H1 (cell line): ENCODE measurements around the gene KANSL1L. TPM values are rescaled to one million over a fixed set of nuclear protein-coding genes. Genes with fewer than 3 reads are reported as not detected.

ENCODE experiments used
- CTCF ChIA-PET: fragments of 300-600 bp; sonication (Branson Sonifier 250); formaldehyde crosslinking; loops from one replicate; lab custom pipeline; 2021; ENCODE audit not compliant: partially characterized antibody; lab: Charles Lee
- POLR2A ChIA-PET: fragments of 300-600 bp; sonication (Branson Sonifier 250); formaldehyde crosslinking; loops from one replicate; lab custom pipeline; 2021; ENCODE audit warnings: inconsistent platforms; ENCODE audit not compliant: partially characterized antibody; lab: Charles Lee
- DNase-seq, 2 experiments: peaks; one replicate each; pipeline versions ENCODE4 v3.0.0 to v3.0.0-alpha.2; 2010 to 2022; ENCODE audit warnings: low spot score in 2 of 2, low read depth in 1 of 2, mixed read lengths in 1 of 2
- FAIRE-seq: peaks from 2 replicates; lab custom pipeline; 2011; peaks lifted over from hg19 to GRCh38; lab: Jason Lieb, UNC
- H2AFZ ChIP-seq: 2 replicates; pipeline ENCODE4 v1.8.1; 2012; ENCODE audit warnings: low read length, inconsistent platforms
- H2AK5ac ChIP-seq: 2 replicates; pipeline ENCODE4 v1.6.1; 2013; ENCODE audit warnings: low read depth, low read length
- H2BK120ac ChIP-seq: replicated peaks from 2 replicates; pipeline ENCODE3; 2013; ENCODE audit warnings: low read depth, low read length, inconsistent platforms
- H2BK12ac ChIP-seq: 2 replicates; pipeline ENCODE4 v1.6.1; 2013; ENCODE audit warnings: low read depth, low read length
- H2BK15ac ChIP-seq: 2 replicates; pipeline ENCODE4 v1.6.1; 2013; ENCODE audit warnings: low read length
- H2BK20ac ChIP-seq: 2 replicates; pipeline ENCODE4 v1.6.1; 2013; ENCODE audit warnings: low read length
- H2BK5ac ChIP-seq: 2 replicates; pipeline ENCODE4 v1.6.1; 2013; ENCODE audit warnings: low read depth, low read length
- H3K14ac ChIP-seq: 2 replicates; pipeline ENCODE4 v1.6.1; 2013; ENCODE audit warnings: inconsistent platforms; ENCODE audit not compliant: insufficient read length
- H3K18ac ChIP-seq: 2 replicates; pipeline ENCODE4 v1.6.1; 2013; ENCODE audit warnings: low read length; ENCODE audit errors: extremely low read depth
- H3K23ac ChIP-seq: 2 replicates; pipeline ENCODE4 v1.6.1; 2013; ENCODE audit warnings: inconsistent platforms; ENCODE audit not compliant: insufficient read length
- H3K23me2 ChIP-seq: 2 replicates; pipeline ENCODE4 v1.6.1; 2013; ENCODE audit warnings: low read depth, low read length
- H3K27ac ChIP-seq: 2 replicates; pipeline ENCODE4 v1.6.1; 2011; ENCODE audit warnings: low read depth, low read length, inconsistent platforms
- H3K27me3 ChIP-seq, 4 experiments: replicated peaks in 1 of 4; 1 replicate in 1 of 4; 2 replicates in 3 of 4; pipeline versions ENCODE4 v1.6.1 to v1.8.1; 2011 to 2013; ENCODE audit warnings: low read length in 3 of 4, mild to moderate bottlenecking in 3 of 4, inconsistent platforms in 2 of 4, mixed read lengths in 2 of 4, moderate library complexity in 1 of 4; ENCODE audit not compliant: control insufficient read depth in 3 of 4, insufficient read depth in 3 of 4; ENCODE audit errors: extremely low read depth in 1 of 4
- H3K36me3 ChIP-seq, 4 experiments: 2 replicates each; pipeline versions ENCODE4 v1.6.1 to v1.8.1; 2011 to 2013; ENCODE audit warnings: mild to moderate bottlenecking in 4 of 4, low read length in 3 of 4, moderate library complexity in 2 of 4, control low read depth in 1 of 4, inconsistent platforms in 1 of 4; ENCODE audit not compliant: insufficient read depth in 4 of 4, control insufficient read depth in 2 of 4
- H3K4ac ChIP-seq: replicated peaks from 2 replicates; pipeline ENCODE3; 2013; ENCODE audit warnings: low read length, low read depth, mixed read lengths, inconsistent platforms; ENCODE audit not compliant: insufficient read length
- H3K4me1 ChIP-seq, 4 experiments: replicated peaks in 1 of 4; 1 replicate in 1 of 4; 2 replicates in 3 of 4; pipeline versions ENCODE4 v1.6.1 to v1.8.1; 2011 to 2013; ENCODE audit warnings: low read length in 3 of 4, inconsistent platforms in 2 of 4, mixed read lengths in 1 of 4; ENCODE audit not compliant: insufficient read depth in 4 of 4, control insufficient read depth in 3 of 4
- H3K4me2 ChIP-seq, 2 experiments: 2 replicates each; pipeline versions ENCODE4 v1.6.1 to v1.8.1; 2011 to 2013; ENCODE audit warnings: low read depth in 2 of 2, low read length in 2 of 2, control low read depth in 1 of 2, inconsistent platforms in 1 of 2, mild to moderate bottlenecking in 1 of 2; ENCODE audit not compliant: insufficient read depth in 1 of 2
- H3K4me3 ChIP-seq, 4 experiments: fragments of 200-600, 300-600 bp in 1 of 4; sonication (generic), shearing (Covaris generic), sonication (Bioruptor Twin) in 1 of 4; 2 replicates each; pipeline versions ENCODE4 v1.5.1 to v1.8.1; 2011 to 2016; ENCODE audit warnings: low read length in 4 of 4, low read depth in 3 of 4, control low read depth in 2 of 4, inconsistent platforms in 2 of 4, mild to moderate bottlenecking in 2 of 4, mixed read lengths in 1 of 4, moderate library complexity in 1 of 4; ENCODE audit not compliant: insufficient read depth in 2 of 4; ENCODE audit errors: extremely low read depth in 1 of 4
- H3K56ac ChIP-seq: replicated peaks from 2 replicates; pipeline ENCODE3; 2013; ENCODE audit warnings: low read depth, mild to moderate bottlenecking, mixed read lengths, low read length, inconsistent platforms; ENCODE audit not compliant: insufficient read length
- H3K79me1 ChIP-seq: 2 replicates; pipeline ENCODE4 v1.6.1; 2013; ENCODE audit warnings: low read depth, low read length, control low read depth
- H3K79me2 ChIP-seq, 2 experiments: 2 replicates each; pipeline versions ENCODE4 v1.6.1 to v1.8.1; 2012 to 2013; ENCODE audit warnings: low read length in 2 of 2, mild to moderate bottlenecking in 2 of 2, inconsistent platforms in 1 of 2; ENCODE audit not compliant: insufficient read depth in 2 of 2, control insufficient read depth in 1 of 2
- H3K9ac ChIP-seq, 4 experiments: replicated peaks in 1 of 4; 1 replicate in 1 of 4; 2 replicates in 3 of 4; pipeline versions ENCODE4 v1.6.1 to v1.8.1; 2011 to 2013; ENCODE audit warnings: low read depth in 3 of 4, low read length in 3 of 4, control low read depth in 2 of 4, mild to moderate bottlenecking in 2 of 4, moderate library complexity in 2 of 4, inconsistent platforms in 1 of 4; ENCODE audit errors: extremely low read depth in 1 of 4
- H3K9me3 ChIP-seq, 2 experiments: 2 replicates each; pipeline versions ENCODE4 v1.6.1 to v1.8.1; 2012 to 2013; ENCODE audit warnings: mild to moderate bottlenecking in 2 of 2, moderate library complexity in 2 of 2, control low read depth in 1 of 2, inconsistent platforms in 1 of 2, low read depth in 1 of 2, low read length in 1 of 2, mixed read lengths in 1 of 2; ENCODE audit not compliant: insufficient read depth in 2 of 2
- H4K20me1 ChIP-seq, 2 experiments: replicated peaks in 1 of 2; 2 replicates each; pipeline versions ENCODE3 to v1.8.1; 2011 to 2013; ENCODE audit warnings: inconsistent platforms in 2 of 2, low read length in 2 of 2, mild to moderate bottlenecking in 1 of 2; ENCODE audit not compliant: insufficient read depth in 2 of 2, control insufficient read depth in 1 of 2
- H4K5ac ChIP-seq: 2 replicates; pipeline ENCODE4 v1.6.1; 2013; ENCODE audit warnings: low read length, low read depth, mixed read lengths, inconsistent platforms; ENCODE audit not compliant: insufficient read length
- H4K8ac ChIP-seq: 2 replicates; pipeline ENCODE4 v1.8.0; 2013; ENCODE audit warnings: mild to moderate bottlenecking, moderate library complexity, low read length, inconsistent platforms; ENCODE audit not compliant: insufficient read depth; ENCODE audit errors: extremely low read depth
- H4K91ac ChIP-seq: replicated peaks from 2 replicates; pipeline ENCODE3; 2013; ENCODE audit warnings: low read length, mixed read lengths, inconsistent platforms; ENCODE audit not compliant: insufficient read length
- ATF3 ChIP-seq: IDR thresholded peaks from 2 replicates; pipeline ENCODE4 v1.6.1; 2011; ENCODE audit warnings: low read depth, mild to moderate bottlenecking, low read length; ENCODE audit not compliant: insufficient read depth
- BACH1 ChIP-seq: IDR thresholded peaks from 2 replicates; pipeline ENCODE4 v1.6.1; 2012; ENCODE audit warnings: low read length, improper control_type of control experiment
- BRCA1 ChIP-seq: IDR thresholded peaks from 2 replicates; pipeline ENCODE4 v1.6.1; 2012; ENCODE audit warnings: low read depth, low read length, improper control_type of control experiment
- CBX5 ChIP-seq: fragments of 300-800, 300-1000 bp; sonication (generic); IDR thresholded peaks from 2 replicates; pipeline ENCODE4 v1.7.1; 2016; ENCODE audit warnings: antibody characterized with exemption, low read length, low read depth
- CEBPB ChIP-seq: IDR thresholded peaks from 2 replicates; pipeline ENCODE4 v1.6.1; 2012; ENCODE audit warnings: low read depth, low read length
- CHD2 ChIP-seq: IDR thresholded peaks from 2 replicates; pipeline ENCODE4 v1.6.1; 2012; ENCODE audit warnings: low read length, improper control_type of control experiment
- EP300 ChIP-seq, 2 experiments: IDR thresholded peaks; 1 replicate in 1 of 2; 2 replicates in 1 of 2; pipeline ENCODE4 v1.6.1; 2011 to 2012; ENCODE audit warnings: low read depth in 2 of 2, low read length in 2 of 2, mild to moderate bottlenecking in 2 of 2, borderline replicate concordance in 1 of 2, inconsistent platforms in 1 of 2, moderate library complexity in 1 of 2
- GTF2F1 ChIP-seq: IDR thresholded peaks from 2 replicates; pipeline ENCODE4 v1.6.1; 2012; ENCODE audit warnings: low read depth, low read length, improper control_type of control experiment, borderline replicate concordance
- HDAC6 ChIP-seq: IDR thresholded peaks from one replicate; pipeline ENCODE4 v1.7.1; 2012; ENCODE audit warnings: low read depth, mild to moderate bottlenecking, inconsistent platforms, low read length, moderate library complexity
- KDM4A ChIP-seq: IDR thresholded peaks from one replicate; pipeline ENCODE4 v1.7.1; 2012; ENCODE audit warnings: low read depth, mild to moderate bottlenecking, moderate library complexity, low read length, inconsistent platforms; ENCODE audit not compliant: severe bottlenecking
- MAX ChIP-seq: IDR thresholded peaks from 2 replicates; pipeline ENCODE4 v1.6.1; 2012; ENCODE audit warnings: inconsistent platforms
- NRF1 ChIP-seq: IDR thresholded peaks from 2 replicates; pipeline ENCODE4 v1.6.1; 2011; ENCODE audit warnings: mild to moderate bottlenecking, low read depth, low read length, improper control_type of control experiment
- POLR2AphosphoS5 ChIP-seq: IDR thresholded peaks from 2 replicates; pipeline ENCODE4 v1.6.1; 2011; ENCODE audit warnings: low read depth, low read length
- POU5F1 ChIP-seq: IDR thresholded peaks from 2 replicates; pipeline ENCODE4 v1.6.1; 2011; ENCODE audit warnings: low read depth, mild to moderate bottlenecking, low read length, moderate library complexity
- SIRT6 ChIP-seq: IDR thresholded peaks from one replicate; pipeline ENCODE4 v1.7.1; 2012; ENCODE audit warnings: low read length, inconsistent platforms
- TCF12 ChIP-seq: IDR thresholded peaks from 2 replicates; pipeline ENCODE4 v1.6.1; 2011; ENCODE audit warnings: low read depth, mild to moderate bottlenecking, low read length
- polyA plus RNA-seq, 7 experiments: library from polyadenylated mRNA; depleted of rRNA in 3 of 7; stranded (reverse) in 5 of 7; unstranded in 2 of 7; fragments of >200 nt in 5 of 7; fragments of 200-250 nt in 2 of 7; gene quantifications; 1 replicate in 5 of 7; 2 replicates in 1 of 7; 4 replicates in 1 of 7; pipeline versions ENCODE4 v1.2.1 to v1.2.3, GENCODE V29; 2011 to 2013; ENCODE audit warnings: missing spikeins in 2 of 7, mixed read lengths in 2 of 7
- total RNA-seq: library from RNA; stranded (reverse); fragmentation: NEBNext Ultra II Directional; extraction: Animal tissue kit (Norgen Biotek cat#: 25700); gene quantifications from 2 replicates; pipeline ENCODE4 v1.2.1, GENCODE V29; 2021

Gene KANSL1L
- total and polyA plus RNA-seq, 2 of the 8 experiments (the other 6 are each of a cell fraction or from before 2014, with no cell fraction given) = 5.4 to 17.2 TPM

GRCh38 chr2:210094787-210095186 is 76.4 kb downstream of the KANSL1L start:
- Histone ChIP-seq H4K5ac (no peak overlapping the region), H3K79me2 (no peaks in the 10 kb centered on the region), H3K4me2 (no peak overlapping the region), H3K14ac (no peak overlapping the region), H3K27ac (no peak overlapping the region), H3K4ac (no peak overlapping the region), H2AFZ (no peak overlapping the region), H3K18ac (no peak overlapping the region), H4K91ac (no peak overlapping the region), H3K56ac (no peak overlapping the region), H3K9ac (no peak overlapping the region), H3K36me3 (no peaks in the 10 kb centered on the region), H2BK12ac (no peak overlapping the region), H2BK5ac (no peak overlapping the region), H2BK15ac (no peak overlapping the region), H2BK120ac (no peak overlapping the region), H3K79me1 (no peaks in the 10 kb centered on the region), H3K4me1 (no peaks in the 10 kb centered on the region), H4K8ac (no peak overlapping the region), H3K23ac (no peak overlapping the region), H2BK20ac (no peak overlapping the region), H3K27me3 (no peaks in the 10 kb centered on the region), H3K9me3 (no peaks in the 10 kb centered on the region), H3K4me3 (no peak overlapping the region), H2AK5ac (no peak overlapping the region), H3K23me2 (no peaks in the 10 kb centered on the region), H4K20me1 (peaks cover 0 to 2% of the 10 kb centered on the region in 2 experiments)
- DNase-seq (no peak), FAIRE-seq (no peak)
- CTCF ChIA-PET = interaction anchor here (1.2 kb wide), 1 partner anchor 18 kb away, joined by 3 read pairs; no protein-coding TSS in a partner anchor
- POLR2A ChIA-PET = interaction anchor here (0.7 kb wide), 1 partner anchor 1255 kb away, joined by 4 read pairs; no protein-coding TSS in a partner anchor
- TF ChIP-seq BRCA1 (no peak), HDAC6 (no peak), TCF12 (no peak), SIRT6 (no peak), GTF2F1 (no peak), CHD2 (no peak), BACH1 (no peak), POU5F1 (no peak), CBX5 (no peak), ATF3 (no peak), POLR2AphosphoS5 (no peak), KDM4A (no peak), EP300 (IDR thresholded peaks at IDR 0.05; ENCODE audit: borderline replicate concordance in 1 of 2, low read depth in 2 of 2, low read length in 2 of 2) (no peak), NRF1 (no peak), CEBPB (no peak), MAX (no peak)
